Measurements from ENCODE around the gene ANG.
A peak's percentile ranks its signal among the peaks of the same experiment; 100 is the strongest.
"Not testable (repeated sequence)": the region's sequence is repeated elsewhere in the genome, so short reads cannot be mapped to it uniquely, and the experiment has no call there.

Gene ANG

DNA sequence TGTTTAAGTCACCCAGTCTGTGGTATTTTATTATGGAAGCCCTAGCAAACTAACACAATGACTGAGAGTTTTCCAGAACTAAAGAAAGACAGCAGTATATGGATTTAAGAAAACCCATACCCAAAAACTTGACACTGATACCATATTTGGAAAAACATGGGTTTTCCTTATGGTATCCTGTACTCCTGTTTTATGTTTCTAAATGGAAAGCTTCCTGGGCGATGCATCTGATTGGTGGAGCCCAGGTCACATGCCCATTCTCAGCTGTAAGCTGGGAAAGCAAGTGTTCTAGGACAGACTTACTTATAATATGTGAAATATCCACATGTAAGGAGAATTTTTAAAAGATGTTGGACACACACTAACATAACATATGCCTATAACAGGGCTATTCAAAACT lies 8.7 kb upstream of the ANG start:
- DNase-seq = no peak

DNA sequence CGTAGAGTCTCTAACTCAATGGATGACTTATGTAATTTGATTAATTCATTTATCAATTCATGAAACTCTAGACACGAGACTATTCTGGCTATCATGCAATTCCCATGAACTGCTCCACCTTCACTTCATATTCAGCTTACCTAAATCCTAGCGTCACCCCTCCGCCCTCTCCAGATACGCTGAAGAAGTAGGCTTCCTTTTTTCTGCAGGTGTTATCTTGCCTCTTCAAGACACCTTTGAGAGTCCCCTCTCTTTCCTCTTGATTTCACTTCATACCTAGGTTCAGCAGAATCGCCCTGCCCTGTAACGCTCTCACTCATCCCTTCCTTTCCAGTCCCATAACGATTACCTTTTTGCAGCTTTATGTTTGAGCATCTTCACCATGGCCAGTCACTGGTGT lies 8.2 kb upstream of the ANG start:
- no peak for DNase-seq

DNA sequence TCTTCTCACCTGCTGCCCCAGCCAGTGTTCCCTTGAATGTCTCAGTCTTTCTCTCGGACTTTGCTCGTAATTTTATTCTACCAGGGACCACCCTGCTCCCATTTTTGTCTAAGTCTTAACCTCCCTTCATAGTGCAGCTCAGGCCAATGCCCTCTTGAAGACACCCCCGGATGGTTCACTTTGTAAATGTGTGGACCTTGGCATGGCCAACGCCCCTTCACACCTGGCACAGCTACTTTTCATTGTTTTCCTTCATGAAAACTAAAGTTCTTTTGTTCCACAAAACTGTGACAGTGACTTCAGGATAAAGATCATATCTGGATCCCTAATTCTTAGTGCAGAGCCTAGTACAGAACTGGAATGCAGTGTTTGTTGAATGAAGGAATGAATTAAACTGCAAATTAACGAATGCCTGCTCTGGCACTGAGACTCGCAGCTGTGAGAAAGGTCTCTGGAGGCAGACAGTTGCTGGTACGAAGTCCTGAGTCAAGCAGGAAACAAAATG lies 7.7 kb upstream of the ANG start:
- no peak for DNase-seq

DNA sequence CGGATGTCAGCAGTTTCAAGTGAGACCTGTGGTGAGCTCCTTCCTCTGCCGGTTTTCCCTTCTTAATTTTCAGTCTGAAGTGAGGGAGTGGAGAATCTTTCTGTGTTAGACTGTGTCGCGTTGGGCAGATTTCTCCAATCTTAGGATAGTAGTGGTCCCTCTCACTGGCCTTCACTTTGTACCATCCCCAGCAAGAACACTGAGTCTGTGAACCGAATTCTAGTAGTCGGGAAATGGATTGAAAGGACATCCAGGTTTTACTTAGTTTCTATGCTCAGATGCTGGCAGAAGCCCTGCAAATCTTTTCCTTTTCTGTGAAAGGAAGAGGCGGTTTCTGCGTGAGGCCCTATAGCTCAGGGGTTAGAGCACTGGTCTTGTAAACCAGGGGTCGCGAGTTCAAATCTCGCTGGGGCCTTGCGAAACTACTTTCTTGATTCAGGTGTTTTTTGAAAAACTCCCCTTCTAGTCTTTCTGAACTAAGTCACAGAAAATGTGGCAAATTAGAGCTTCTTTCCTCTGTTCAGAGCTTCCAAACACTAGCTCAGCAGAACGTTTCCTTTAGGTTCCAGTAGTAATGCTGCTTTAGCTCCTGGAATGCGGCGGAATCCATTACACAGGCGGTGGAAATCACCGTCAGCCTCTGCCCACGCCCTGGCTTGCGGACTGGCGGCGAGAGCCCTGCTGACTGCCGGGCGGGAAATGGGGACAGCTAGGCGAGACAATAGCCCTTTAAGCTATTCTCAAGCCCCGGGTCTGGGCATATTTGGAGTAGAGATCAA lies 7.0 kb upstream of the ANG start:
- peak; percentile 97 for DNase-seq

DNA sequence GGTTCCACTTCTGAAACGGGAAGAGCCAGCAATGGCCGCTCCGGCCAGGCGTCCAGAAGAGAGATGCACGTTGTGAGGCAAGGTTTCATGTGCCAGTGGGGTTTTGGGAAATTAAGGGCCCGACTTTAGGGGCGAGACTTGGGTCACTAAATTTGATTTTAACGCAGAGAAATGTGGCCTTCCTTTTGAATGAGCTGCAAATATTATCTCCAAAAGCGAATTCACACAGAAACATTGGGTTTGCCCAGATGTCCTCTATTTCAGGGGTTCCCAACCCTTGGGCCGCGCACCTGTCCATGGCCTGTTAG lies 6.5 kb upstream of the ANG start:
- no peak for DNase-seq

DNA sequence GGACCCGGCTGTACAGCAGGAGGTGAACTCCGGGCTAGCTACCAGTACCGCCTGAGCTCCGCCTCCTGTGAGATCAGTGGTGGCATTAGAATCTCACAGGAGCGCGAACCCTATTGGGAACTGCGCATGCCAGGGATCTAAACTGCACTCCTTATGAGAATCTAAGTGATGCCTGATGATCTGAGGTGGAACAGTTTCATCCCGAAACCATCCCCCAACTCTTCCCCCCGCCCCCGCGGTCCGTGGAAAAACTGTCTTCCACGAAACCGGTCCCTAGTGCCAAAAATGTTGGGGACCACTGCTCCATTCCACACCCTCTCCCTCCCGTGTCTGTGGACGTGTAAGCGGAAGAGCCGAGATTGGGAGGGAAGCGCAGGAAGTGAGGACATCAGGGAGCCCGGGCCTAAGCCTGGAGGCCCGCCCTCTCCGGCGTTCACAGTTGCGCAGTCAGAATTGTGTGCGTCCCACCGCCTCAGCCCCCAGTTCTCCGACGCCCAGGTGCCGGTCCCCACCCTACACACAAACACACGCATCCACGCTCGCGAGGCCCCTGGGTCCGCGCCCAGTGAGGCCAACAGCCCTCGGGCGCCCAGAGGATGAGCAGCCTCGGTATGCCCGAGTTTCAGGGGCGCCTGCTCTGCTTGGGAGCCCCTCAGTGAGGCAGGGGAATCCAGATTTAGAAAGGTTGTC lies 6.0 kb upstream of the ANG start:
- DNase-seq = peak; percentile 85

DNA sequence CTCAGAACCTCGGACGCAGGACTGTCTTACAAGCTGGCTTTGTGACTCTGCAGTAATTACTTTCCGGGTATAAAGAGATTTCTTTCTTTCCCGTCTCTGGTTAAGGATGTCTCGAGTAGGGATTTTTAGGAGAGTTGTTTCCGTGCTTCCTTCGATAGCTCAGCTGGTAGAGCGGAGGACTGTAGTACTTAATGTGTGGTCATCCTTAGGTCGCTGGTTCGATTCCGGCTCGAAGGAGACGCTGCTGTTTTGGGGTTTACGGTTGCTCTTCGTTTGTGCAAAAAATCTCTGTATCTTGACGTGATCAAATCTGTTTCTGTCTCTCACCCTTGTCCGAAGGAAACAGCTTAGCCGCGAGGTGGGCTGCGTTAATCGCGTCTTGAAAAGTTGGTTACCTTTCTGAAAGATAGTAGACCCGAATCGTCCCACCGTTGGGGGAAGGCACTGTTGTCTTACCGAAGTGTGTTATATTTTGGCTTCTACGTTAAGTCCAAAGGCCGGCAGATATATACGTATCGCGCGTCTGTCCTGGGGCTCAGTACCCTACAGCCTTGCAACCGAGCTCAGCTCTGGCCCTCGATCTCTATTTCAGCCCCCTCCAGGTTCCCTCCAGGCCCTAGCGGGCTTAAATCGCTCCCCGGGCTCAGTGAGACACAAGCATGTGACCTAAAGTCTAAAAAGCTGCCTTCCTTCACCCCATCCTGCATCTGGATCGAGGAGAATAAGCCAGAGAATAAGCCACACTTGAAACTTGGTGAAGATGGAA lies 5.3 kb upstream of the ANG start:
- DNase-seq = peak; percentile 91

DNA sequence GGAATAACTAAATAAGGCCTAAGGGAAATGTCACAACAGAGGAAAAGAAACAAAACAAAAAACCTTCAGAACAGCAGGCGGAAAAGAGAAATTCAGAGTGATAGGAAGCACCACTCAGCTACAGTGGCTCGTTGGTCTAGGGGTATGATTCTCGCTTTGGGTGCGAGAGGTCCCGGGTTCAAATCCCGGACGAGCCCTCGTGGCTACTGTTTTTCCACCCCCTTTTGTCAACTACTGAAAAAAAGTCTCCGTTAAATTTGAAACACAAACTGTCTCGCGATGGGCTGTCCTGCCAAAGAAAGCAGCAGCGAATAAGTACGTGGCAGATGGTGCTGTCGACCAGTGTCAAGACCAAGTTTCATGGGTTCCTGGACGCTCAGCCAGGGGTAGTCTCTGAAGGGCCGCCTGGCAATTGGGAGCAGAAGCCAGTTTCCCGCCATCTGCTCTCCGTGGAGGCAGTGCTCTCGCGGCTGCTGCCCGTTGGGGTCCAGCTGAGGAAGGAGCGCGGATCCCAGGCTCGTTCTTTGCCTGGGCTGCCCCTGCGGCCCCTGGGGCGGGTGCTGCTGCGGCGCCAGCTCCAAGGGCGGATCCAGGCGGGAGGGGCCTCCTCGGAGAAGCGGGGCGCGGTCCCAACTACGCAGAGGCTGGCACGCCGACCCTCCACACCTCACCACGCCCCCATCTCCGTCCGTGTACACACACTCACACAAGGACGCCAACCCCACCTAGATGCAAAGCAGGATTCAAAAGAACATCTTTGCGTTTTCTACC lies 4.5 kb upstream of the ANG start, which contains the start of gene RNASE4:
Gene RNASE4 (plus strand): TSS at position 670 of the 771 bp plus-strand sequence. CDS start 14,812 bp downstream, outside the sequence.
- peak; percentile 96 for DNase-seq

DNA sequence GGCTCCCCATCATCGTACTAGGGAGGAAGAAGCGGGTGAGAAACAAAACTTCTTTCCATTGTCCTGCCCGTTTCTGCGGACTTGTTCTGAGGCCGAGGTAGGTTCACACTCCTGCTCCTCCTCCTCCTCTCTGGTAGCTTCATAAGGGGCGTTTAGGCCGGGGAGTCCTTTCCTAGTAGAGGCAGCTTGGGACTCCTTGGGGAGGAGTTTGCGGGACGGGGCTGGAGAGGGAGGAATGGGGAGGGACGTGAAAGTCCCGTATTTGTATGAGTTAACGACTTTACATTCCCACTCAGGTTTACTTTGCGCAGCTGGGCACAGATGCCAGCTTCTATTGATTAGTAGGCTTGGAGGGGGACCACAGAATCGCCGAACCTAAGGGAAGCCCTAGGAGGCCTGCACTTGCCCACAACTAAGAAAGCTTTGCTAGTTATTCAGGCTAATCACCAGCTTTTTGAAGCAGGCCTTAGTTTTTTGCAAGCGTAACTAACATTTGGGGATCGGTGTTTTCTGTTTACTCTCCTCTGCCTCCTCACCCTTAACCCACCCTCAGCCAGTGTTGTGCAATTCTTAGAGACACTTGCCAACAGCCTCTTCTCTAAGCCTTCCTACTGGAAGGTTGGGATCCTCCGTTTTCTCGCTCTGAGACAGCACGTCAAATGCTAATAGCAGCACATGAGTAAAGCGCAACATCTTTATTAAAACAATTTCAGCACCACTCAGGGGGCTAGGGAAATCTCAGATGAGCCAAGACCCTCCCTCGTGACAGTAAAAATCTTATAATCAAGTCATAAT lies 3.7 kb upstream of the ANG start:
- DNase-seq = no peak

DNA sequence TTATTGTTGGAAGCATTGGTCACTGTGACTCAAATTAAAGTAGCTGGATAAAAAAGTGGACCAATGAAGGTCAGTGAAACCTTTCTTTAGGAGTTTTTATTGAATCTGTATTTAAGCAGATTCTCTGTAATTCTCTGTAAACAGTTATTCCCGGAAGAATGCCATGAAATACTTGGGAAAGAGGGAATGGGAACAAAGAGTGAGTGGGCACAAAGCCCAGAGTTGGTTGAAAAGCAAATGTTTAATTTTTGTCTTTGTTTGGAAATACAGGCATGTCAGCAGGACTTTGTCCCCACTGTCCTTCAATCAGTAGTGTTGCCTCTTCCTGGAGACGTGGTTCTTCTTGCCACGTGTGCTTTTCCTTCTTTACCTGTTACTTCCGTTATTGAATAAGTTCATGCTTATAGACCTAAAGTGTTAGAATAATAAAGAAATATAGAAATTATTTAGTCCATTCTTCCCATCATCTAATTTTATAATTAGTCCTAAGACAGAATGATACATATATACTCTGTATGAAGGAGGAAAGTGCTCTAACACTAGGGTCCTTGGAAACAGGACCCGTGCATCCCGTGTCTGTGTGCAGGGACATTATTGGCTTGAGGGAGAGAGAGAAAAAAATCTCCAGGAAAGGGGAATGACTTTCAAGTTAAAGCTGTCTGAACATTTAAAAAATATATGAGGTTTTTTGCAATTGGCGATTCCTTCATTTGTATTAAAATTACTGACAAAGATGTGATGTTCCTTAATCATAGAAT lies 2.0 kb upstream of the ANG start:
- DNase-seq = no peak

DNA sequence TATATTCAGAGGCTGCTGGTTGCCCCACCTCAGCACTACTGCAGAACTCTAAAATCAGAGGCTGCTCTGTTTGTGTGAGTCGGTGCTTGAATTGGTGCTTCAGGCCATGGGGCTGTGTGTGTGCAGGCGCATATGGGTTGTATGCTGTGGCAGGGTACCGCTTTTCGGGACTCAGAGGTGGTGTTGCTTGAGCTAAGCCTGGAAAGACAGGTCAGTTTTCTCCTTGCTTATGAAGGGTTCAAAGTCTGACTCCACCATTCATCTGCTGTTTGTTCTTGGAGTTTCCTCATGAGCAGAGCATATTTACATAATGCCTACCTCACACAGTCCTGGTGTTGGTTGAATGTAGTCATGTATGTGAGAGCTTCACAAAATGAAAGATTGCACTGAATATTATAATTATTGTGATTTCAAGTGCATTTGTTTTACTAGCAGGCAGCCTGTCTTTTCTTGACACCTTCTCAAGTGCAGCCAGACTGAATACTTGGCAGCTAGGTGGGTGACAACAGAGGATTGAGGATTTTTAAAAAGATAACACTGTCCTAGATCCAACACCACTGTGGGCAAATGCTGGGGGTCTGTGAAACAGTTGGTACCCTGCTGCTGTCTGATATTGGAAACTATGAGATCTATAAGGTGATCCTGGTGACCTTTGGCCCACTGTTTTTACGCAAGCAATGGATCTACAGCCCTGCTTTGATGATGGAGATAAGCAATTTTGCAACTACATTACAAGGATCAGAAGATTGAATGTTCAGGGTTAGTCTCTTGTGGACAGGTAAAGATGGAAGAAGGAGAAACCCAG lies 1.0 kb upstream of the ANG start:
- no peak for DNase-seq

DNA sequence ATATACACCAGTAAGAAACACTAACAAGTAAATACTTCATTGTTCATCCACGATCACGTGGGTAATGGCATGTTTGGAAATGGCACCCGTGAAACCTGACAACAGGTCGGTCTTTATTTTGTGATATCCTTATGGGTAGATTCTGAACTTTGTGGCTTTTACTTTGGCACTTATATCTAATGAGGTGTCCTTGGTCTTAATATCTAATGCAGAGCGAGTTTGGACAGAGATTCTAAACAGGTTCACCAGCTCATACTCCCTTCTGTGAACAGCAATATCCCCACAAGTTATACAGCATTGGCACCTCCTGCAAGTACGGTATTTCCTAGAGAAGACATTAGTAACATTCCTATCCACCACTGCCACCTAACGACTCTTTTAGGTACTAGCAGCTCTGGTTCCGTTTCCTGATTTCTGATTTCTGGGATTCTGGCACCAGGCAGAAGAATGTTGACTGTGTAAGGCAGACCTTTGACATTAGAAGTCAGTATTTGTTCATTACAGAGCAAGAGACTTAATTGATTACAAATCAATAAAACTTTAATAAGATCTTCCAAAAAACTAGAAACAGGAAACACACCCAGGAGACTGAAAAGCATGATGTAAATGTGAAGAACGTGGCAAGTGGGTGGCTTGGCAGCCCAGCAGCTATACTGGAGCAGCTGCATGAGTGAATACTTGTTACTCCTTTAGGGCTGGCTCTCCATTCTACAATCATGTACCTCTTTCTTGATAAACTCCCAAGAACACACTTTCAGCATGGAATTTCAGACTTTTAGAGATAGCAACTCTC lies 2.5 kb downstream of the ANG start:
- no peak for DNase-seq

DNA sequence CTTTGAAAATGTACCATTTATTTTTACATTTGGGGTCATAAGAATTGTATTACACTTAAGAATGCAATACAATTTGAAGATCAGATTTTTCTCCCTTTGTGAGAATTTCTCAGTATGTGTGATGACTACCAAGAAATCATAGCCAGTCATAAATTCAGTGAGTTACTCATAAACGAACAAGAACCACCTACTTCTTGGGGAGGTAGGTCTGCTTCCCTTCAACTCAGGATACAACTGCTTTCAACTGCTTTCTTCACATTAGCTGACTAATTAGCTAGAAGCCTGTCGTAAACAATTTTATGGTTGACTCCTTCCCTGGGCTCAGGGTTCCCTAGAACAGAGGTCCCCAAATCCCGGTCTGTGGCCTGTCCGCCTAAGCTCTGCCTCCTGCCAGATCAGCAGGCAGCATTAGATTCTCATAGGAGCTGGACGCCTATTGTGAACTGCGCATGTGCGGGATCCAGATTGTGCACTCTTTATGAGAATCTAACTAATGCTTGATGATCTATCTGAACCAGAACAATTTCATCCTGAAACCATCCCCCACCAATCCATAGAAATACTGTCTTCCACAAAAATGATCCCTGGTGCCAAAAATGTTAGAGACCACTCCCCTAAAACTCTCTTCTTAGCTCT lies 3.7 kb downstream of the ANG start:
- no peak for DNase-seq

DNA sequence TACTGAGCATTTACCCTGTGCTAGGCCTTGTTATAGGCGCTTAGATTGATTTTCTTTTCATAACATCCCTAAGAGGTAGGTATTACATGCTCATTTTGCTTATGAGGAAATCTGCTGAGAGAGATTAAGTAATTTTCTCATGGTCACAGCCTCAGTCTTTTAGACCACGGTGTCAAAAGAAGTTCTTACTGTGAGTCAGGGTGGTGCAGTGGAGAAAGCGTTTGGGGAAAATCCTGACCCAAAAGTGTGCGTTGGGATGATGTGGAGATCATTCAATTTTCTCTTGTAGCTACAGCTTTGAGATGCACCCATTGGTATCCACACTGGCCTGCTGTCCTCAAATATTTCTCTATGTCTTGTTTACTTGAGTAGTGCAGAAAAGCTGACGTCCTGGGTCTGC lies 8.2 kb downstream of the ANG start:
- DNase-seq = no peak

DNA sequence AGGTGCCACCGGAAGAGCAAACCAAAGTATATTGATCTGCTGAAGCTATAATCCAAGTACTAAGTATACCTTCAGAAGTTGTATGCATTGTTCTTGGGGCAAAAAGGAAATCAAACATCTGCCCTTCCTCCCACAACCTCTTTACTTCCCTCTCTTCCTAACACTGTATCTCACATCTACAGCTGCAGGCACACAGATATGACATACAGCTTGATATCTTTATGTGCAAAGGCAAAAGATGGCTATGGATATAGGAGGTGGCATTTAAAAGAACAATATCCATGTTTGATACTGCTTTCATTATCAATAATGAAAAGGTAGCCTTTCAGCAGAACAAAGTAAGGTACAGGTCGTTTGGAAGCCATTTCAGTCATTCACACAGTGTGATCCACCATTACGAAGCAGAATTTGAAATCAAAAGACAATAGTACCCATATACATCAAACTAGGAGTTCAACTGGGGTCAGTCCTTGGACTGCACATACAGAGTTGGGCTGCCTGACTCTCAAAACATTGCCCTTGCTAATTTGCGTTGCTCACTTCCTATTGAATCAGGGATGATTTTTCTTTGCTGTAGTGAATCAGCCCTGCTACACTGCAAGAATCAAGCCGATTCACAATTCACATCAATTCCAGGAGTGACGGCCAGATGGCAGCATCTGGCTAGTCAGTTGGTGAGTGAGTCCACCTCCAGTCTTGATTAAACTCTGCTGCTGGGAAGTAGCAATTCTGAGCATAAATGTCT lies 8.9 kb downstream of the ANG start:
- DNase-seq = peak; percentile 65

DNA sequence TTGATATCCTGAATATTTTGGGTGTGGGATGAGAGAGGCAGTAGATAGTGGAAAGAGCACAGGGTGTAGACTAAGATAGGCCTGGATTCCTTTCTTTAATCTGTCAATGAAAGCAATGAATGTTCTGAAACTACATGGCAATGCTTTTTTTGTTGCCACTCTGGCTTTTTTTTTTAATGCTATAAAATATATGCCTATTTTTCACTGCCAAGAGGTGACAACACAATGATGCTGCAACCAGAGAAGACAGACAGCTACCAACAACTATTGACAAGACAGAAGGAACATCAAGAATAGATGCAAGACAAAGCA lies 9.4 kb downstream of the ANG start:
- DNase-seq = no peak

DNA sequence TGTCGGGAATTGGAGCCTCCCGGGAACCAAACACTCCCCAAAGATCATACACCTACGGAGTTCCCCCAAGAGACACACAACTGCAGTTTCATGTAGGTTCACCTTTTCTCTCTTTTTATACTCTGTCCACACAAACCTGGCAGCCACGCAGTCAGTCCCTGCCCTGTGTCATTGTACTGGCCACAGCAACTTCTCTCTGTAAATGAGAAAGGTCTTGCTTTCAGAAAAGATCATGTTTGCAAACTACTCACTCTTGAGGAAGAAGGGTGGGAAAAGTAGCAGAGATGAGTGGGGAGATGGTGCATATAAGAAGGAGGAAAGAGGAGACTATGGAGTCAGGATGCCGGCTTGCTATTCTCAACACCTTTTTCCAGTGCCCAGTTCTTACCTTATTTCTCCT lies 10.4 kb downstream of the ANG start:
- no peak for DNase-seq

DNA sequence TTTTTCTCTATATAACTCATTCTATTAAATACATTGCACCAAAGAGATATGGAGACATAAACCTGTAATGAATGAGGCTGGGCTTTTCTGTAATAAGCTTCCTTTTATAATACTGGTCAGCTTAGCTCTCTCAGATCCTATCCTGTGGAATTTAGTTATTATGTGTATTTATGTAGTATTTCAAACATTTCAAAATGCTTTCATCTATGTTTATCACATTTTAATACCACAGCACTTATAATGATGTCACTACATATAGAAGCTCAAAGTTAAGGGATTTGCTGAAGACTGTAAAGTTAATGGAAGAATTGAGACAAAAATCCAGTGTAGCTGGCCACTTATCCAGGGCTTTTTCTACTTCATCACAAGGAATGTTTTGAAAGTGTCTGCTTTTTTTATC lies 11.4 kb downstream of the ANG start:
- DNase-seq = no peak

DNA sequence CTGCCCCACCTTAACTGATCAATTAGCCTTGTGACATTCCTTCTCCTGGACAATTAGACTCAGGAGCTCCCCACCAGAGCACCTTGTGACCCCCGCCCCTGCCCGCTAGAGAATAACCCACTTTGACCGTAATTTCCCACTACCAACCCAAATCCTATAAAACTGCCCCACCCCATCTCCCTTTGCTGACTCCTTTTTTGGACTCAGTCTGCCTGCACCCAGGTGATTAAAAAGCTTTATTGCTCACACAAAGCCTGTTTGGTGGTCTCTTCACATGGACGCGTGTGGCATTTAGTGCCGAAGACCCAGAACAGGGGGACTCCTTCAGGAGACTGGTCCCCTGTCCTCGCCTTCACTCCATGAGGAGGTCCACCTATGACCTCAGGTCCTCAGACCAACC lies 12.4 kb downstream of the ANG start:
- DNase-seq = not testable (repeated sequence)
